ENCODE measurements around the gene PIP5KL1.

The PIP5KL1 gene

GRCh38 chr9:127949827-127950512, 19.4 kb upstream of the PIP5KL1 start:
- no peak for DNase-seq (ENCODE audit: low read depth)

- DNase-seq (ENCODE audit: low read depth) = no peak
Measured at GRCh38 chr9:127947841-127948710, 17.5 kb upstream of the PIP5KL1 start.

GRCh38 chr9:127946728-127947127, 16.2 kb upstream of the PIP5KL1 start:
- no peak for DNase-seq (ENCODE audit: low read depth)

- DNase-seq (ENCODE audit: low read depth) = no peak
Measured at GRCh38 chr9:127945942-127946341, 15.4 kb upstream of the PIP5KL1 start.

- DNase-seq (ENCODE audit: low read depth) = no peak
Measured at GRCh38 chr9:127945338-127945737, 14.8 kb upstream of the PIP5KL1 start.

- no peak for DNase-seq (ENCODE audit: low read depth)
Measured at GRCh38 chr9:127944586-127945218, 14.1 kb upstream of the PIP5KL1 start.

- peak; percentile 55 for DNase-seq (ENCODE audit: low read depth)
Measured at GRCh38 chr9:127943731-127944144, 13.2 kb upstream of the PIP5KL1 start.

GRCh38 chr9:127943011-127943662, 12.6 kb upstream of the PIP5KL1 start:
- no peak for DNase-seq (ENCODE audit: low read depth)

GRCh38 chr9:127942216-127943010, 11.8 kb upstream of the PIP5KL1 start:
- no peak for DNase-seq (ENCODE audit: low read depth)

- DNase-seq (ENCODE audit: low read depth) = no peak
Measured at GRCh38 chr9:127941961-127942215, 11.3 kb upstream of the PIP5KL1 start.

- DNase-seq (ENCODE audit: low read depth) = no peak
Measured at GRCh38 chr9:127941062-127941960, 10.7 kb upstream of the PIP5KL1 start.

- no peak for DNase-seq (ENCODE audit: low read depth)
Measured at GRCh38 chr9:127940593-127940992, 10.0 kb upstream of the PIP5KL1 start.

GRCh38 chr9:127938298-127938690, 7.7 kb upstream of the PIP5KL1 start:
- DNase-seq (ENCODE audit: low read depth) = no peak

- DNase-seq (ENCODE audit: low read depth) = peak; percentile 73
Measured at GRCh38 chr9:127937388-127938297, 7.1 kb upstream of the PIP5KL1 start, which contains the start of gene DPM2. DPM2 (minus strand) TSS chr9:127937854; CDS start chr9:127937820, 34 bp downstream.

- DNase-seq (ENCODE audit: low read depth) = no peak
Measured at GRCh38 chr9:127937056-127937387, 6.4 kb upstream of the PIP5KL1 start.

GRCh38 chr9:127936347-127936852, 5.8 kb upstream of the PIP5KL1 start:
- no peak for DNase-seq (ENCODE audit: low read depth)

- DNase-seq (ENCODE audit: low read depth) = no peak
Measured at GRCh38 chr9:127935765-127936221, 5.2 kb upstream of the PIP5KL1 start.

GRCh38 chr9:127934986-127935385, 4.4 kb upstream of the PIP5KL1 start:
- DNase-seq (ENCODE audit: low read depth) = no peak

- DNase-seq (ENCODE audit: low read depth) = no peak
Measured at GRCh38 chr9:127934248-127934647, 3.7 kb upstream of the PIP5KL1 start.

Data from stimulated activated CD8-positive, alpha-beta memory T cell treated with anti-CD3 and anti-CD28 coated beads, Interleukin-15, amount 100 ng/mL, for 24 hours (primary cell).